Measurements from ENCODE around the gene PGPEP1. TPM values are rescaled to one million over a fixed set of nuclear protein-coding genes. Genes with fewer than 3 reads are reported as not detected.

Gene PGPEP1
- total RNA-seq, 6 experiments from 2014 or later, result 33.0 to 55.5 (median 40.7) TPM

DNA sequence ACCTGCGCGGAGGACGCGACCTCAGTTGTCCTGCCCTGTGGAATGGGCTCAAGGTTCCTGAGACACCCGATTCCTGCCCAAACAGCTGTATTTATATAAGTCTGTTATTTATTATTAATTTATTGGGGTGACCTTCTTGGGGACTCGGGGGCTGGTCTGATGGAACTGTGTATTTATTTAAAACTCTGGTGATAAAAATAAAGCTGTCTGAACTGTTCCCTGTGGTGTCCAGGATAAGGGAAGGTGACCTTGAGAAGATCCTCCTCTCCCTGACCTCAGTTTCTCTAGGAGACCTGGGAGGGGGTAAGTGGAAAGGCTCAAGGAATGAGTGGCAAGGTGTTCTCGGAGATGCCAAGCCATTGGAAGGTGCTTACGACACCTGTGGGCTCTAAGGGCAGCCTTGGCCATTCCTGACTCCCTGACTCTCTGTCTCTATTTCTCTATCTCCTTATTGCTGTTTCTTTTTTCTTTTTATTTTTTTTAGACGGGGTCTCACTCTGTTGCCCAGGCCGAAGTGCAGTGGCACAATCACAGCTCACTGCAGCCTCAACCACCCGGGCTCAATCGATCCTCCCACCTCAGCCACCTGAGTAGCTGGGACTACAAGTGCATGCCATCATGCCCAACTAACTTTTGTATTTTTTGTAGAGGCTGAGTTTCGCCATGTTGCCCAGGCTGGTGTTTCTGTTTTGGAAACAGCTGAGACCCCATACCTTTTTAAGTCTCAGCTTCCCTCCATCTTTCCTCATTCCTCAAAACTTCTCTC lies 48.7 kb downstream of the PGPEP1 start:
- whole genome bisulfite sequencing (ENCODE audit: insufficient coverage, low coverage, low lambda C conversion rate, missing lambda C conversion rate), result 81% methylated on average over 11 of the region's 13 CpGs
- H3K4me3 ChIP-seq, result no peak overlapping the region
- intact Hi-C loops (cut with DNase I), result no loop called here
- TF ChIP-seq, protein P1, sequence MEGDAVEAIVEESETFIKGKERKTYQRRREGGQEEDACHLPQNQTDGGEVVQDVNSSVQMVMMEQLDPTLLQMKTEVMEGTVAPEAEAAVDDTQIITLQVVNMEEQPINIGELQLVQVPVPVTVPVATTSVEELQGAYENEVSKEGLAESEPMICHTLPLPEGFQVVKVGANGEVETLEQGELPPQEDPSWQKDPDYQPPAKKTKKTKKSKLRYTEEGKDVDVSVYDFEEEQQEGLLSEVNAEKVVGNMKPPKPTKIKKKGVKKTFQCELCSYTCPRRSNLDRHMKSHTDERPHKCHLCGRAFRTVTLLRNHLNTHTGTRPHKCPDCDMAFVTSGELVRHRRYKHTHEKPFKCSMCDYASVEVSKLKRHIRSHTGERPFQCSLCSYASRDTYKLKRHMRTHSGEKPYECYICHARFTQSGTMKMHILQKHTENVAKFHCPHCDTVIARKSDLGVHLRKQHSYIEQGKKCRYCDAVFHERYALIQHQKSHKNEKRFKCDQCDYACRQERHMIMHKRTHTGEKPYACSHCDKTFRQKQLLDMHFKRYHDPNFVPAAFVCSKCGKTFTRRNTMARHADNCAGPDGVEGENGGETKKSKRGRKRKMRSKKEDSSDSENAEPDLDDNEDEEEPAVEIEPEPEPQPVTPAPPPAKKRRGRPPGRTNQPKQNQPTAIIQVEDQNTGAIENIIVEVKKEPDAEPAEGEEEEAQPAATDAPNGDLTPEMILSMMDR (IDR thresholded peaks at IDR 0.05), result no peak
- no peak for TF ChIP-seq POLR2A (IDR thresholded peaks at IDR 0.05)
- H3K4me1 ChIP-seq, result peaks cover 0 to 30% (median 10%) of the 10 kb centered on the region in 4 donors
- H3K9me3 ChIP-seq, result no peaks in the 10 kb centered on the region
- H3K36me3 ChIP-seq, result no peaks in the 10 kb centered on the region
- no peaks in the 10 kb centered on the region for H3K27me3 ChIP-seq
- no peak overlapping the region for H3K27ac ChIP-seq
- no peak for DNase-seq
- no peak for ATAC-seq

GRCh38 chr19:18389726-18390064 lies 49.3 kb downstream of the PGPEP1 start:
- peaks cover 0 to 27% (median 9%) of the 10 kb centered on the region in 4 donors for H3K4me1 ChIP-seq
- H3K4me3 ChIP-seq, result no peak overlapping the region
- no peaks in the 10 kb centered on the region for H3K27me3 ChIP-seq
- intact Hi-C loops (cut with DNase I), result no loop called here
- no peaks in the 10 kb centered on the region for H3K9me3 ChIP-seq
- ATAC-seq (no peak), DNase-seq (no peak)
- no peaks in the 10 kb centered on the region for H3K36me3 ChIP-seq
- TF ChIP-seq POLR2A (IDR thresholded peaks at IDR 0.05), result peak; percentile 19
- TF ChIP-seq, protein P1 (IDR thresholded peaks at IDR 0.05), result no peak
- no peak overlapping the region for H3K27ac ChIP-seq

DNA sequence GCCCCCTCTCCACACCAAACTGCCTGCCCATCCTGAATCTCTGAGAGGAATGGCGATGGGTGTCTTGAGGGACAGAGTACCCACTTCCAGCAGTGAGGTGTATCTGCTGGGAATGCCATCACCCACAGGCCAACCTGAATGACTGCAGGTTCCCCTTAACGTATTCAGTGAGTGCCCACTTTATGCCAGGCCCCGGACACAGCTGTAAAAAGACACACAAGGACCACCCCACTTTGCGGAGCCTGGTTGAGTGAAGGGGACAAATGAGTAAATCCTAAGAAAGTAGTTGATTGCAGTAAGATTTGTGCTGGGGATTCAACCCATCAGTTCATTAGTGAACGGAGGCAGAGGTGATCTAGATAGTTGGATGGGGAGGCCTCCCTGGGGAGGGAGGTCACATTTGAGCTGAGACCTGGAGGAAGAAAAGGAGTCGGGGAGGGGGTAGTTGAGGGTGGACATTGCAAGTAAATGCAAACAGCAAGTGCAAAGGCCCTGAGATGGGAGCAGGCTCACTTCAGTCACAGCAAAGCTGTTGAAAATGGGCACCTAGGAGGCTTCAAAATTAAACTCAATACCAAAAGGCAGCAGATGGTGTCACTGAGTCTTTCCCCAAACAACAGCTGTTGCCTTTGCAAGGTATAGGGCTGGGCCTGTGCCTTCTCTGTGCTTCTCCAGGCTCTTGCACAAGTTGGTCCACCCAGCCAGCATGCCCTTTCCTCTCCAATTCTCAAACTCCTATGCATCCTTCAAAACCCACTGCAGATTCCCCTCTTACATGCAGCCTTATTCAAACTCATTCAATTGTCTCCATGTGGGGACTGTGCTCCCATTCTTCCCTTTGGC lies 49.9 kb downstream of the PGPEP1 start:
- WGBS (ENCODE audit: insufficient coverage, low coverage, low lambda C conversion rate, missing lambda C conversion rate), result 78% methylated on average over 6 of the region's 6 CpGs
- intact Hi-C loops (cut with DNase I), result no loop called here
- no peak for TF ChIP-seq POLR2A (IDR thresholded peaks at IDR 0.05)
- TF ChIP-seq, protein P1 (IDR thresholded peaks at IDR 0.05), result no peak

GRCh38 chr19:18391509-18392075 lies 51.2 kb downstream of the PGPEP1 start:
- TF ChIP-seq, protein P1 (IDR thresholded peaks at IDR 0.05), result no peak
- H3K9me3 ChIP-seq, result no peaks in the 10 kb centered on the region
- H3K36me3 ChIP-seq, result no peaks in the 10 kb centered on the region
- H3K27me3 ChIP-seq, result no peaks in the 10 kb centered on the region
- no peak for ATAC-seq
- intact Hi-C loops (cut with DNase I), result no loop called here
- no peak overlapping the region for H3K4me3 ChIP-seq
- 100% methylated on average over 1 of the region's 9 CpGs for WGBS (ENCODE audit: insufficient coverage, low coverage, low lambda C conversion rate, missing lambda C conversion rate)
- H3K4me1 ChIP-seq, result peaks cover 0 to 27% (median 7%) of the 10 kb centered on the region in 4 donors
- no peak for DNase-seq
- H3K27ac ChIP-seq, result no peak overlapping the region

More for the DNA sequence above, 49.9 kb downstream of the PGPEP1 start:
- DNase-seq, result no peak
- H3K27ac ChIP-seq, result no peak overlapping the region
- H3K9me3 ChIP-seq, result no peaks in the 10 kb centered on the region
- no peak overlapping the region for H3K4me3 ChIP-seq
- no peak for ATAC-seq
- no peaks in the 10 kb centered on the region for H3K27me3 ChIP-seq
- H3K36me3 ChIP-seq, result no peaks in the 10 kb centered on the region
- H3K4me1 ChIP-seq, result peaks cover 0 to 22% (median 6%) of the 10 kb centered on the region in 4 donors

Measured in right lobe of liver (tissue), 6 donors.